ENCODE measurements around the gene SPATA31E1. TPM values are rescaled to one million over a fixed set of nuclear protein-coding genes. Genes with fewer than 3 reads are reported as not detected.
A peak's percentile ranks its signal among the peaks of the same experiment; 100 is the strongest.

SPATA31E1 gene
- total RNA-seq, 1 donor from 2014 or later: 0.71 TPM

GRCh38 chr9:87857948-87858335 lies 24.7 kb upstream of the SPATA31E1 start:
- TF ChIP-seq CTCF (IDR thresholded peaks at IDR 0.05; ENCODE audit: partially characterized antibody, unreplicated experiment): no peak
- Mint-ChIP-seq H3K4me3 (ENCODE audit: unreplicated experiment) (no peak overlapping the region), H3K27ac (ENCODE audit: unreplicated experiment) (no peak overlapping the region), H3K27me3 (ENCODE audit: unreplicated experiment) (peaks cover 11% of the 10 kb centered on the region), H3K9me3 (ENCODE audit: unreplicated experiment) (peaks cover 30% of the 10 kb centered on the region), H3K36me3 (ENCODE audit: unreplicated experiment) (peaks cover 34% of the 10 kb centered on the region), H3K4me1 (ENCODE audit: low read depth, unreplicated experiment) (peaks cover 23% of the 10 kb centered on the region)
- no peak for DNase-seq

DNA sequence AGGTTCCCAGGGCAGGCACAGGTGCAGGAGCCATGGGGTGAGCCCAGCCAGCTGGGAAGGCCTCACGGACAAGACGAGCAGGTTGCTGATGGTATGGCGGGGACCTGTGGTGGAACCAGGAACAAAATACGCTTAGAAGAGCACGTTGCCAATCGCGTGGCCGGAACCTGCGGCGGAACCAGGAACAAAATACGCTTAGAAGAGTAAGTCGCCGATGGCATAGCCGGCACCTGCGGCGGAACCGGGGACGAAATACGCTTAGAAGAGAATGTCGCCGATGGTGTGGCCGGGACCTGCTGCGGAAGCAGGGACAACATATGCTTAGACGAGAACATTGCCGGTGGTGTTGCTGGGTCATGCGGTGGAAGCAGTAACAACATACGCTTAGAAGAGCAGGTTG lies 23.5 kb upstream of the SPATA31E1 start:
- no peak for DNase-seq
- Mint-ChIP-seq H3K27ac (ENCODE audit: unreplicated experiment) (peak overlapping the region; percentile 38), H3K4me1 (ENCODE audit: low read depth, unreplicated experiment) (peaks cover 15% of the 10 kb centered on the region), H3K36me3 (ENCODE audit: unreplicated experiment) (peaks cover 34% of the 10 kb centered on the region), H3K27me3 (ENCODE audit: unreplicated experiment) (peaks cover 11% of the 10 kb centered on the region), H3K4me3 (ENCODE audit: unreplicated experiment) (no peak overlapping the region), H3K9me3 (ENCODE audit: unreplicated experiment) (peaks cover 28% of the 10 kb centered on the region)
- TF ChIP-seq CTCF (IDR thresholded peaks at IDR 0.05; ENCODE audit: partially characterized antibody, unreplicated experiment): no peak

- no peak for TF ChIP-seq CTCF (IDR thresholded peaks at IDR 0.05; ENCODE audit: partially characterized antibody, unreplicated experiment)
- H3K27me3 Mint-ChIP-seq (ENCODE audit: unreplicated experiment): peaks cover 11% of the 10 kb centered on the region
- DNase-seq: no peak
- H3K4me3 Mint-ChIP-seq (ENCODE audit: unreplicated experiment): no peak overlapping the region
- no peak overlapping the region for H3K27ac Mint-ChIP-seq (ENCODE audit: unreplicated experiment)
- H3K9me3 Mint-ChIP-seq (ENCODE audit: unreplicated experiment): peaks cover 28% of the 10 kb centered on the region
- peaks cover 9% of the 10 kb centered on the region for H3K4me1 Mint-ChIP-seq (ENCODE audit: low read depth, unreplicated experiment)
- H3K36me3 Mint-ChIP-seq (ENCODE audit: unreplicated experiment): peaks cover 34% of the 10 kb centered on the region
Observed at GRCh38 chr9:87859786-87860185, 22.9 kb upstream of the SPATA31E1 start.

- peaks cover 17% of the 10 kb centered on the region for H3K9me3 Mint-ChIP-seq (ENCODE audit: unreplicated experiment)
- H3K4me1 Mint-ChIP-seq (ENCODE audit: low read depth, unreplicated experiment): no peaks in the 10 kb centered on the region
- H3K36me3 Mint-ChIP-seq (ENCODE audit: unreplicated experiment): peaks cover 34% of the 10 kb centered on the region
- H3K27me3 Mint-ChIP-seq (ENCODE audit: unreplicated experiment): peaks cover 2% of the 10 kb centered on the region
- H3K4me3 Mint-ChIP-seq (ENCODE audit: unreplicated experiment): no peak overlapping the region
- H3K27ac Mint-ChIP-seq (ENCODE audit: unreplicated experiment): no peak overlapping the region
- no peak for DNase-seq
- no peak for TF ChIP-seq CTCF (IDR thresholded peaks at IDR 0.05; ENCODE audit: partially characterized antibody, unreplicated experiment)
Observed at GRCh38 chr9:87861332-87861731, 21.3 kb upstream of the SPATA31E1 start.

- peaks cover 34% of the 10 kb centered on the region for H3K36me3 Mint-ChIP-seq (ENCODE audit: unreplicated experiment)
- H3K27me3 Mint-ChIP-seq (ENCODE audit: unreplicated experiment): peaks cover 1% of the 10 kb centered on the region
- no peak overlapping the region for H3K4me3 Mint-ChIP-seq (ENCODE audit: unreplicated experiment)
- no peak overlapping the region for H3K27ac Mint-ChIP-seq (ENCODE audit: unreplicated experiment)
- no peak for DNase-seq
- no peaks in the 10 kb centered on the region for H3K4me1 Mint-ChIP-seq (ENCODE audit: low read depth, unreplicated experiment)
- no peak for TF ChIP-seq CTCF (IDR thresholded peaks at IDR 0.05; ENCODE audit: partially characterized antibody, unreplicated experiment)
- peaks cover 16% of the 10 kb centered on the region for H3K9me3 Mint-ChIP-seq (ENCODE audit: unreplicated experiment)
Observed at GRCh38 chr9:87862536-87863268, 20.0 kb upstream of the SPATA31E1 start.
